ENCODE data around the gene ERCC3.

GRCh38 chr2:127326289-127326945, 32.5 kb upstream of the ERCC3 start:
- TF ChIP-seq, protein P1, sequence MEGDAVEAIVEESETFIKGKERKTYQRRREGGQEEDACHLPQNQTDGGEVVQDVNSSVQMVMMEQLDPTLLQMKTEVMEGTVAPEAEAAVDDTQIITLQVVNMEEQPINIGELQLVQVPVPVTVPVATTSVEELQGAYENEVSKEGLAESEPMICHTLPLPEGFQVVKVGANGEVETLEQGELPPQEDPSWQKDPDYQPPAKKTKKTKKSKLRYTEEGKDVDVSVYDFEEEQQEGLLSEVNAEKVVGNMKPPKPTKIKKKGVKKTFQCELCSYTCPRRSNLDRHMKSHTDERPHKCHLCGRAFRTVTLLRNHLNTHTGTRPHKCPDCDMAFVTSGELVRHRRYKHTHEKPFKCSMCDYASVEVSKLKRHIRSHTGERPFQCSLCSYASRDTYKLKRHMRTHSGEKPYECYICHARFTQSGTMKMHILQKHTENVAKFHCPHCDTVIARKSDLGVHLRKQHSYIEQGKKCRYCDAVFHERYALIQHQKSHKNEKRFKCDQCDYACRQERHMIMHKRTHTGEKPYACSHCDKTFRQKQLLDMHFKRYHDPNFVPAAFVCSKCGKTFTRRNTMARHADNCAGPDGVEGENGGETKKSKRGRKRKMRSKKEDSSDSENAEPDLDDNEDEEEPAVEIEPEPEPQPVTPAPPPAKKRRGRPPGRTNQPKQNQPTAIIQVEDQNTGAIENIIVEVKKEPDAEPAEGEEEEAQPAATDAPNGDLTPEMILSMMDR (IDR thresholded peaks at IDR 0.05): no peak
- TF ChIP-seq POLR2AphosphoS5 (IDR thresholded peaks at IDR 0.05): no peak

All from upper lobe of left lung (tissue), 4 donors.